Tibial artery (tissue), 4 donors: Measurements from ENCODE around the gene EIF2B2.

Source experiments
- DNase-seq, 2 donors: peaks; one replicate each; pipeline ENCODE4 v3.0.0-alpha.2; 2019
- H3K27ac ChIP-seq, 2 donors: fragments of 200-600 bp; sonication (generic) in 1 of 2; 1 replicate in 1 of 2; 2 replicates in 1 of 2; pipeline ENCODE4 v1.5.1; 2018 to 2019; ENCODE audit warnings: mild to moderate bottlenecking in 1 of 2
- H3K27me3 ChIP-seq, 2 donors: fragments of 200-600 bp; sonication (generic) in 1 of 2; one replicate each; pipeline versions ENCODE4 v1.5.1 to v1.6.0; 2016 to 2019
- H3K36me3 ChIP-seq, 3 donors: fragments of 200-600 bp; sonication (generic) in 2 of 3; one replicate each; pipeline ENCODE4 v1.5.1; 2016 to 2019; ENCODE audit warnings: mild to moderate bottlenecking in 2 of 3
- H3K4me1 ChIP-seq, 4 donors: fragments of 200-600 bp; sonication (generic) in 2 of 4; 1 replicate in 3 of 4; 2 replicates in 1 of 4; pipeline ENCODE4 v1.5.1; 2016 to 2019
- H3K4me3 ChIP-seq, 2 donors: fragments of 200-600 bp; sonication (generic) in 1 of 2; 1 replicate in 1 of 2; 2 replicates in 1 of 2; pipeline ENCODE4 v1.5.1; 2018 to 2019; ENCODE audit warnings: mild to moderate bottlenecking in 2 of 2
- H3K9me3 ChIP-seq, 3 donors: fragments of 200-600 bp; sonication (generic) in 1 of 3; one replicate each; pipeline ENCODE4 v1.5.1; 2016 to 2019
- CTCF ChIP-seq, 2 experiments: fragments of 200-600 bp in 1 of 2; fragments of 450-650 bp in 1 of 2; IDR thresholded peaks; one replicate each; pipeline ENCODE4 v1.5.1; 2017 to 2019; ENCODE audit warnings: antibody characterized with exemption in 2 of 2, mild to moderate bottlenecking in 1 of 2, moderate library complexity in 1 of 2
- intact Hi-C: fragments of 100-400 bp; cut with DNase I; formaldehyde crosslinking; loops from one replicate; pipeline ENCODE4 v1.15.0; 2023; ENCODE audit warnings: low total_unique reads

EIF2B2 gene

GRCh38 chr14:74962046-74962445 is 40.7 kb upstream of the EIF2B2 start:
- H3K4me3 ChIP-seq, result no peak overlapping the region
- DNase-seq, result no peak

GRCh38 chr14:74962493-74962892 is 40.2 kb upstream of the EIF2B2 start:
- H3K4me3 ChIP-seq, result no peak overlapping the region
- H3K27ac ChIP-seq, result no peak overlapping the region
- no peak for TF ChIP-seq CTCF (IDR thresholded peaks at IDR 0.05)
- H3K36me3 ChIP-seq, result no peaks in the 10 kb centered on the region
- no peaks in the 10 kb centered on the region for H3K27me3 ChIP-seq
- no peaks in the 10 kb centered on the region for H3K9me3 ChIP-seq
- no peak for DNase-seq
- intact Hi-C loops, result no loop called here
- H3K4me1 ChIP-seq, result peaks cover 0 to 5% (median 0%) of the 10 kb centered on the region in 4 donors

More at GRCh38 chr14:74962046-74962445, 40.7 kb upstream of the EIF2B2 start:
- H3K36me3 ChIP-seq, result no peaks in the 10 kb centered on the region
- H3K9me3 ChIP-seq, result no peaks in the 10 kb centered on the region
- no peak overlapping the region for H3K27ac ChIP-seq
- no peaks in the 10 kb centered on the region for H3K27me3 ChIP-seq
- H3K4me1 ChIP-seq, result peaks cover 0 to 5% (median 0%) of the 10 kb centered on the region in 4 donors
- TF ChIP-seq CTCF (IDR thresholded peaks at IDR 0.05), result no peak
- intact Hi-C loops, result no loop called here

- H3K27ac ChIP-seq, result no peak overlapping the region
- DNase-seq, result no peak
- intact Hi-C loops, result no loop called here
Observed at GRCh38 chr14:74963178-74963704, 39.5 kb upstream of the EIF2B2 start.

GRCh38 chr14:74963705-74964271 is 38.9 kb upstream of the EIF2B2 start:
- Histone ChIP-seq H3K27ac (no peak overlapping the region), H3K4me3 (no peak overlapping the region), H3K36me3 (no peaks in the 10 kb centered on the region), H3K9me3 (no peaks in the 10 kb centered on the region), H3K4me1 (peaks cover 0 to 5% (median 0%) of the 10 kb centered on the region in 4 donors), H3K27me3 (no peaks in the 10 kb centered on the region)
- no peak for TF ChIP-seq CTCF (IDR thresholded peaks at IDR 0.05)
- intact Hi-C loops, result no loop called here
- DNase-seq, result no peak

More at GRCh38 chr14:74963178-74963704, 39.5 kb upstream of the EIF2B2 start:
- Histone ChIP-seq H3K27me3 (no peaks in the 10 kb centered on the region), H3K4me3 (no peak overlapping the region), H3K9me3 (no peaks in the 10 kb centered on the region), H3K36me3 (no peaks in the 10 kb centered on the region), H3K4me1 (peaks cover 0 to 5% (median 0%) of the 10 kb centered on the region in 4 donors)
- no peak for TF ChIP-seq CTCF (IDR thresholded peaks at IDR 0.05)

GRCh38 chr14:74964787-74965485 is 37.8 kb upstream of the EIF2B2 start:
- no peak for DNase-seq
- no peaks in the 10 kb centered on the region for H3K36me3 ChIP-seq
- H3K9me3 ChIP-seq, result no peaks in the 10 kb centered on the region
- H3K27ac ChIP-seq, result no peak overlapping the region
- no peak for TF ChIP-seq CTCF (IDR thresholded peaks at IDR 0.05)
- H3K27me3 ChIP-seq, result no peaks in the 10 kb centered on the region
- peaks cover 0 to 5% (median 0%) of the 10 kb centered on the region in 4 donors for H3K4me1 ChIP-seq
- intact Hi-C loops, result no loop called here
- no peak overlapping the region for H3K4me3 ChIP-seq
